Smooth muscle cell of the brain vasculature (primary cell): ENCODE measurements around the gene C22orf39.

ENCODE experiments used
- DNase-seq: peaks from one replicate; pipeline ENCODE4 v3.0.0-alpha.2; 2012; ENCODE audit warnings: low read depth, low spot score

The C22orf39 gene

DNA sequence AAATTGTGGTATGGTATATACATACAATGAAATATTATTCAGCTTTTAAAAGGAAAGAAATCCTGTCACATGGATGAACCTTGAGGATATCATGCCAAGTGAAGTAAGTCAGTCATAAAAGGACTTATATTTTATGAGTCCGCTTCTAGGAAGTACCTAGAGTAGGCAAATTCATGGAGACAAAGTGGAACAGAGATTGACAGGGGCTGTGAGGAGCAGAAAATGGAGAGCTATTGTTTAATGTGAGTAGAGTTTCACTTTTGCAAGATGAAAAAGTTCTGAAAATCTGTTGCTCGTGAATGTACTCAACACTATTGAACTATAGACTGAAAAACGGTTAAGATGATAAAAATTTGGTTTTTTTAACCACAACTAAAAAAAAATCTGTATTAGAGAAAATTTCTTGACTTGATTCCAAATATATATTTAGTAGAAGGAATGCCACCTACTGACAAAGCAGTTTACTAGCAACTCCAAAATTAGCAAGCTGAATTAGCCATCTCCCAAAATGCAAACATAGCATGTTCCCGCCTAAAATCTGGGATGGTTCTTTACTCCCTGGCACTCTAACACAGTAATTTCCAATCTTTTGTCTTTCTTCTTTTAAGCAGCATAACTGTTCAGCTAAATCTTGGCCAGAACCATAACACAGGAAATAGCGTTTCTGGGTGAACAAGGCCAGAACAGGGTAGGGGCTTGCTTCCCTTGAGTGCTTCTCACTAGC is 30.0 kb upstream of the C22orf39 start:
- DNase-seq, result no peak

DNA sequence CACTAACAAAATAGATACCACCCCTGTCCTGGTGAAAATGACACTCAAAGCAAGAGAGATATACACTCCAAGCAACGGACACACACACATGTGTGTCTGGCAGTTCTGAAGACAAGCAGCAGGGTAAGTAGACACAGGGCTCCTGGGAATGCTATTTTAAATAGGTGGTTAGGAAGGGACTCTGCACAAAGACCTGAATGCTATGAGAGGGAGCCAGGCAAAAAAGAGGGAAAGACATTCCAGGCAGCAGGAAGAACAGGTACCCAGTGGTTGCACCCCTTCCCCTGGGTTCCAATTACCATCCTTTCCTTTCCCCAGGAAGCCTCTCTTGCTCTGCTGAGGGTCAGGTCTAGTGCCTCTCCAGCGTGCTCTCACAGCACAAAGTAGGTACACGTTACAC is 28.5 kb upstream of the C22orf39 start:
- DNase-seq, result no peak

DNA sequence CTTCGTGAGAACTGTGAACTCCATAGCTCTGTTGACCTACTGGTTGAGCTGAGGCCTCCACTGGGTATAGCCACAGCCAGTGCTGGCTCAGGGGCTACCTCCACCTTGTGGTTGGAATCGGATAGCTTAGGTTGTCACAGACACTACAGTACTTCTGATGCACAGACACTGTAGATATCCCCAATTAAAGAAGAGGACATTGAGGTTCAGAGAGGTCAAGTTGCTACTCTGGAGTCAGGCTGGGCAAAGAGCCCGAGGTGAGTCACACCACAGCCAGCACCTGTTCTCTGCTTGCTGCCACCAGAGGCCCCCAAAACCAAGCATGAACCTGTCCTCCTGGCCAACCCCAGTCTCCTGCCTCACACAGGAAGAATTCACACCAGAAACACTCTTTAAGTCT is 26.1 kb upstream of the C22orf39 start:
- no peak for DNase-seq

DNA sequence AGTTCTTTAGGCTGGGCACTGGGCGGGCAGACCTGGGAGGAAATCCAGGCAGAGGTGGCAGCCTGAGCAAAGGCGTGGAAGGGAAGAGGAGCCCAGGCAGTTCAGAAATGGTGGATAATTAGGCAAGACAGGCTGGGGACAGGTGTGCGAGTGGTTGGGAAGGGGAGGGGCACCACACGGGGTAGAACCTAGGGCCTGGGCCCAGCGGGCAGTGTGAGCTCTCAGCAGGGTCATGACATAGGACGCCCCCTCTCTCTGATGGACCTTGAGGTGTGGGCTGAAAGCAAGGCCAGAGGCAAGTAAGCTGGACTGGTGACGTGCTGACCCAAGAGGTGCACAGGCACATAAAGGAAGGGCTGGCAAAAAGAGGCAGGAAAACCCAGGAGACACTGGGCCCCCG is 24.7 kb upstream of the C22orf39 start:
- DNase-seq, result no peak

DNA sequence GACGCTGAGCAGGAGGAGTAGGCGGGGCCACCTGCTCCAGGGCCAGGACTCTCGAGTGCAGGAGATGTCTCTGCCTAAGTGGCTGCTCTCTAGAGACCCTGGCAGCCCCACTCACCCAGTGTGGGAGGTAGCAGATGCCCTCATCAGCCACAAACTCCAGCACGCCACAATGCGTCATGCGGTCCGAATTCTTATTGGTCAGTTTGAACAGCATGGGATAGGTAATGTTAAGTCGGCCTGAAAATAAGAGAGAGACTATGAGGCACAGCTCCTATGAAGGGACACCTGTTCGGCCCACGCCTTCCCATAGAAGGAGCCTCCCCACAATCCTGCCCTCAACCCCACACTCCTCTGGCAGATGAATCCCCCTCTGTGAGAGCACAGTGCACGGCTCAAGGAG is 24.1 kb upstream of the C22orf39 start:
- DNase-seq, result no peak

DNA sequence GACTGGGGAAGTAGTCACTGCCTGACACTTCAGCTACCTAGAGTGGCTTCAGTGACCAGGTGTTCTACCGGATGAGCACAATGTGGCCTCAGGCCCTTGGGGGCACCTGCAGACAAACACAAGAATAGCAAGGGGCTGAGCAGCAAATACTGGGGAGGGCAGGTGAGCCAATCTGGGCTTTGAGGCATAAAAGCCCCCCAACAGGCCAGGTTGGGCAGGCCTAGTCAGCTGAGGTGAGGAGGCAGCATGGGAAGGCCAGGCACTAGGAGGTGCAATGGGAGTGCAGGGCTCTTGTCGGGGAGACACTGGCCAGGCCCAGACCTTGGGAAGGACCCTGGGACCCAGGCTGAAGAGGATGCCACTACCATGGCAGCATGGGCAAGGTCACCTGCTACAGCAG is 22.5 kb upstream of the C22orf39 start:
- no peak for DNase-seq

DNA sequence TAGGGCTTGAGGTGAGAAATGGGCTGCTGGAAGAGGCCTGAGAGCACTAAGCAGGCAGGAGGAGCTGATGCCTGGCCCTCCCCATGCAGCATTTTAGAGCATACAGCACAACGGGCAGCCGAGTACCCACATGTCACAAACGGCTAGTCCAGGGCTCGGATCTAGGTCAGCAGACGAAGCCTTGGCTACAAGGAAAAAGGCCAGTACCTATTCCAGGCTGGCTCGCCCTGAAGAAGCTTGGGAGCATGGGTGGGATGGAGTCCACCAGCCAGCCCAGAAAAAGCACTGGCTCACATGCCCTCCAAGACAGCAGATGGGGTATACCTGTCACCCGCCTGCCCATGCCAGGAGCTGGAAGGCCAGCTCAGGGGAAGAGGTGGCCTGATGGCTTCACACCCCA is 21.9 kb upstream of the C22orf39 start:
- no peak for DNase-seq

DNA sequence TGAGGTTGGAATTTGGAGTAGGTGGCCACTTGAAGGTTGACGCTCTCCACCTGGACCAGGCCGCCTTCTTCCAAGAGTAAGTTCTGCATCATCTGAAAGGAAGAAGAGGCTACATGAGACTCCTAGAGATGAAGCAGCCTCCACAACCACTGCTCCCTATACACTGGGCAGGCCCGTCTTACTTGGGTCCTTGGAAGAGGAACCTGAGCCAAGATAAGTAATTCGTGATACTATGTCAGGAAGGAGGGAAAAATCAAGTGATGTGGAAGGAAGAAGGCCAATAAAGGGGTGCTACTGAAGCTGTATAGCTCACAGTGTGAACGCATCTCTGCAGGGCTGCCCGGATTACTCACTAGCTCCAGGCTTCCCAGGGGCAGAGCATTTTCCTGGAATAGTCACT is 20.4 kb upstream of the C22orf39 start:
- no peak for DNase-seq

DNA sequence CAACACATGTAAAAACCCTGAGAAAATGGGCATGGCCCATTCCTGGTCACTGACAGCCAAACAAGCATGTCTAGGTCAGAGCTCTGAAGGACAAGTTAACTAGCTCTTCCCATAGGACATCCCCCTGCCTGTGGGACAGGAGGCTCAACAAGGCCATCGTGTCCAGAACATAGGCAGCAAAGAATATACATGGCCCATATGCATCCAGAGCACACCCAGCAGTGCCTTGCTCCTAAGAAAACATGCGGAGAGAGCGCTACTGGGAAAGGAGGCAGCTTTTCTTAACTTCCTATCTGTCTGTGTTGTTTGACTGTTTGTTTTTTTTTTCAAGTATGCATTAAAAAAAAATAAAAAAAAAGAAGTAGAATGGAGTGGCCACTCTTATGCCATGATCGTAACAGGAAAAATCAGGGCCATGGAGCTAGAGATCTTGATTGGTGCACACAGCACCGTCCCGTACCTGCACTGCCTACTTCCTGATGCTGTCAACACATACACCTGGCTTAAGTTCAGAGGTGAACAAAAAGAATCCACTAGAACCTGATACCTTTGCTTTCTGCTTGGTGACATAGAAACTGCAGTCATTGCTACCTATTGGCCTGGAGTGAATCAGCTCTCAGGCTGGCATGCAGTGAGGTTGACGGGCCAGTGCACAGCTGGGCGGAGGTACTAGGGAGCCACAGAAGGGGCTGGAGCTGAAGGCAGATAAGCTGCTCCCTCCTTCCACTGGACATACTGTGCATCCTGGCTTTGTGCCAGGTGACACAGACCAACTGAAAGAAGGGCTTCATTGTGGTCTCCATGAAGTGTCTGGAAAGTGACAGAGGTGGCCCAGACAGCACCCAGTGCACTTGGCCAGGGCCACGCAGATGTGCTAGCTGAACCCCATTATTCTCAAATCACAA is 19.6 kb upstream of the C22orf39 start:
- no peak for DNase-seq

DNA sequence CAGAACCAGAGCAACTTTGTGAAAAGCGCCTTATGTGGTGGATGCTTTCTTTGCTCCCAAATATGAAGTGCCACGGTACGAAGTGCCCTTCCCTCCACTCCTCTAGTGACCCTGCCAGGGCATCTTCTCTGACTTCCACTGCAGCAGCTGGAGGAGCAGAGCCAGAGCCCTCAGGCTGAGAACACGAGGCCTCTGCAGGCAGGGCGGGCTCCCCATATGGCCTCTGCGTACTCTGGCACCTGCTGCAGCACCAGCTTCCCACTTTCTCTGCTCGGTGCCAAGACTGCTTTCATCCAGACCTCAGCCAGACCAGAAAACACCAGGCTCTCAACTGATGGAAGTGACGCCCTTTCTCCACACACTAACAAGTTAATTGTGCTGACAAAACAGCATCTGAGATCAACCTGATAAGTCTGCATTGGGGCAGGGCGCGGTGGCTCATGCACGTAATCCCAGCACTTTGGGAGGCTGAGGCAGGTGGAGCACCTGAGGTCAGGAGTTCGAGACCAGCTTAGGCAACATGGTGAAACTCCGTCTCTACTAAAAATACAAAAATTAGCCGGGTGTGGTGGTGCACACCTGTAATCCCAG is 18.7 kb upstream of the C22orf39 start:
- no peak for DNase-seq

DNA sequence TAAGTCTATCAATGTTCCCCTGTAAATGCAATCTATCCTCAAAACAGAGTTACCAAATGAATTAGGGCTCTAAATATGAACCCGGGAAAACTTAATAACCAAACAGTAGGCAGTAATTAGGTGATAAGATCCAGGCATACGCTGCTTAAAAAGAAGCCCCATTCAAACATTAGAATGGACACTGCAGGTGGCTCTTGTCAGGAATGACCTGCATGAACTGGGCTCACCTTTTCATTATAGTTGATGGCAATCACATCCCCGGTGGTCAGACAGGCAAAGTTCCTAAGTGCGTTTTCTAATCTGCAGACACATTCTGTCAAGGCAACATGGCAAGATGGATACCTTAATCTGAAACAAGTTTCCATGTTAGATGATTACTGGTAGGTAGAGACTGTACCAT is 17.5 kb upstream of the C22orf39 start:
- no peak for DNase-seq

DNA sequence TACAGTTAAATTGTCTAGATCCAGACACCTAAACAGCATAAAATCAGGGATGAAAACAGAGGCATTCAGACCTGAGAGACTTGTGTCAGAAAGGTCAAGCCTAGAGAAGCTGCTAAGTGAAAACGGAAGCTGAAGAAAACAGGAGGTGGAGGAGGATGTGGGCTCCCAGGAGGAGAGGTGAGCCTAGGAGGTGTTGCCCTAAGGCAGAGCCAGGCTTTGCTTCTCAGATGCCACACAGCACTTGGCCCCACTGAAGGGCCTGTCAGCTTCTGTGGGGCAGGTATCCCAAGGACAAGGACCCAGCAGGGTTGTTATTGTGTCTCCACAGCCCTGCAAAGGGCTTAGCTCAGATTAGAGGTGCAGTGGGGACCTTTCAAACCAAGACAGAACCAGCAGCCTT is 17.0 kb upstream of the C22orf39 start:
- no peak for DNase-seq

DNA sequence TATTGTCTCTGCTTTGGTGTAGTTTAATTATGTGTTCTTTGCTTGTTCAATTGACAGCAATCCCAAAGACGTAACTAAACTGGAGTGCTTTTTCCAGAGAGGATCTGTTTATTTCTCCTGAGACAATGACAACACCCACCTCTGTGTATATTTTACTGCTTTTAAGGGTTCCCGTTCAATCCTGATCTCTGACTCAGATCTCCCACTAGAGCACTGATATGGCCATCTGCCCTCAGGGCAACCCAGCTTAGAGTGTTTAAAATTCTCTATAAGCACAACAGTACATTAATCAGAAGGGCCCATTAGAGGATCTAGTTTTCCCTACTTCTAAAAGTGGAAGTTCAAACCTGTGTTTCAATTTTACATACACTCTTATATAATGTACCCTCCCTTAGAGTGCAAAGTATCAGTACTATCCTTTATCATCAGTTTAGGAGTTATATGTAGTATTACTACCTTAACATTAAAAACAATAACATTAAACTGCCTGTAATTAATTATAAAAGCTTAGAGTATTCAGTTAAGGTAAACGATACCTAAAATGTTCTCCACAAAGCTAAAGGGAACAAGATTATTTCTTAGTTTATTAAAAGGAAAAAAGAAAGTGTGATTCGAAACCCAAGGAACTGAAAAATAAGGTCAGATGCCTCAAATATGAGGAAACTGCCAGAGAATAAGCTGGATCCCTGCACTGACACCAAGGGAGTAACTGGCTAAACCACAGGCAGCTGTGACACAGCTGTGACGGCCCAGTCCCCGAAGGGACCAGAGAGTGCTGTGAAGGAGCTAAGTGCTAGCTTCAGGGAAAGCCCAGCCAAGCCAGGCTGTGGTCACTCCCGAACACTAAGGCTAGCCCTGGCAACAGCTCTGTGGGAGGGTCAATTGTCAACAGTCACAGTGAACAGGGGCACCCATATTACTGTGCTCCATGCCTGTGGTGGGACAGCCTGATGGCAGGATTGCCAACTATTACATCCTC is 16.3 kb upstream of the C22orf39 start:
- no peak for DNase-seq

DNA sequence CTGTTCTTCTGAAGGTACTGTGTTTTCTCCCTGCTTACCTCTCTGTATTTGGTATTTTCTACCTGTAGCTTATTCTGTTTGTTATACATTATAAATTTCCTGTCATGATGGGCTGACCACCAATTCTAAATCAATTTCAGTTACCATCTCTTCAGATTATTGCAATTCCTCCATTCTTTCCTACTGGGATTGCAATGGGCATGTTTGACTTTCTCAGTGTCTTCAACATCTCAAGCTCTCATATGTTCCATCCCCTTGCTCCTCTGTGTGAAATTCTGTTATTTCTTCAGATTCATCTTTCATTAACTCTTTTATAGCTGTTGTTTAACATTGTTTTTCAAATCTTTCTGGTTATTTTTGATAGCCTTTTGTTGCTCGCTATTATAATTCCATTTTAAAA is 15.5 kb upstream of the C22orf39 start:
- no peak for DNase-seq

DNA sequence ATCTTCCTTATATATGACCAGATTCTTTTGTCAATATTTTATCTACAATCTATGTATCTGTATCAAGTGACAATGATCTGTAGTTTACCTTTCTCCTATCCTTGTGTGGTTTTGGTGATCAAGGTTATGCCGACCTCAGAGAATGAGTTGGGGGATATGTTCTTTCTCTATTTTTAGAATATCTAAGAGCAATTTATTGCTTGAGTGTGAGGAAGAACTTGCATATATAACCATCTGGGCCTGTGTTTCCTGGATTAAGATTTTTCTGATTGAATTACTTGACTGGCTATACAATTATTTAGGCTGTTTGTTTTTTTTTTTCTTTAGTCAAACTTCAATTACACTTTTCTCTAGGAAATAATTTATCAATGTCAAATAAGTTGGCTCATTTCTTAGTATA is 14.0 kb upstream of the C22orf39 start:
- no peak for DNase-seq

DNA sequence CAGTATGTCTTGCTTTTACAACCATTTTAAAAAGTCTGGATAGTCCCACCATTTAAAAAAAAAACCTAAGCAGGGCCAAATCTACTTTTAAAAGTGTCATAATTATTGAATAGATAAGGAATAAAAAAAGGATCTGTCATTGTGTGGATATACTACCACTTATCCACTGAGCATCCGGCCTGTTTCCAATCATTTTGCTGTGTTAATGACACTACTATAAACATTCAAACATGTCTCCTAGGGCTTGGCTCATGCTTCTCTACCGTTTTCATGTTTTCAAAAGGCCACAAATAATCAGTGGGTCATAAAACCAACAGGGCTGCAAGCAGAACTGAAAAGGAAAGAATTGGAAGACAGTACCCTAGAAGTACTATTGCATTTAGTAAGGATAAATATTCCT is 12.5 kb upstream of the C22orf39 start:
- DNase-seq, result no peak

DNA sequence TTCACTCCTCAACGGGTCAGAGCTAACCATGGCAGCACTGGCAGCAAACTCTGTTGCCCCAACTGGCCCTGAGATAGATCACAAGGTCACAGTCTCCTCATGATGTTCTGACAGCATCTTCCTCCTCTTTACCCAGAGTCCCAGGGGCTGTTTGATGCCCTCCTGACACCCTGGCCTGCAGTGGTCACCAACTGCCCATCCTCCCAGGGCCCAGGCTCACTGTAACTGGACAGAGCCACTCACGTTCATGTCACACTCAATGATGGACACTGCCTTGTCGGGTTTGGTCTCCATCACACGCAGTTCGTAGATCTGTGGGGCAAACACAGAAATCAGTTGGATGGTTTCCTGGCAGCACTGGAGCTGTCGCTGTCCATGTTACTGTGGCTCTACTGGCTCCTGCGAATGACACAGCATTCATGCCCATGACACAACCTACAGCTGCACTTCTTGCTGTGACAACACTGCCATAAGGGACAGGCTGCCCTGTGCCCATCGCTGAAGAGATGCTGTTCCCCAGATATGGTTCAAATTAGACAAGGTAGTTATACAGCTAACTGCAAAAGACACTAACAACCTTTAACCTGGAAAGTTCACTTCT is 10.4 kb upstream of the C22orf39 start:
- DNase-seq, result no peak

DNA sequence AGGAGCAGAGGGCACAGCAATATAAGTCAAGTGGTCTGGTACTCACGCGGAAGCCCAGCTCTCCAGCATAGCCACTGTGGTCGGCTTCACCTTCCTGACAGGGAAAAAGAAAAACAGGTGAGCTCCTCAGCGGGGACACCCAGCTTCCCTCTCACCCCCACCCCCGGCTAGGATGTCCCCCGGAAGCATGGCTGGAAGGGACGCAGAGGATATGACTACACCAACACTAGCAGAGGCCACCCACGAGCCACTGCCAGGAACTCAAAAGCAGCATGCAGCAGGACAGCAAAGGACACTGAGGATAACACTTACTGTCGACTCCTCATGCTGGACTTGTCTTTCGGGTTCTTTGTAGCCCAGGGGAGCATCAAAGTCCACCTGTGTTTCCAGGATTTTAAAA is 9.0 kb upstream of the C22orf39 start:
- no peak for DNase-seq

DNA sequence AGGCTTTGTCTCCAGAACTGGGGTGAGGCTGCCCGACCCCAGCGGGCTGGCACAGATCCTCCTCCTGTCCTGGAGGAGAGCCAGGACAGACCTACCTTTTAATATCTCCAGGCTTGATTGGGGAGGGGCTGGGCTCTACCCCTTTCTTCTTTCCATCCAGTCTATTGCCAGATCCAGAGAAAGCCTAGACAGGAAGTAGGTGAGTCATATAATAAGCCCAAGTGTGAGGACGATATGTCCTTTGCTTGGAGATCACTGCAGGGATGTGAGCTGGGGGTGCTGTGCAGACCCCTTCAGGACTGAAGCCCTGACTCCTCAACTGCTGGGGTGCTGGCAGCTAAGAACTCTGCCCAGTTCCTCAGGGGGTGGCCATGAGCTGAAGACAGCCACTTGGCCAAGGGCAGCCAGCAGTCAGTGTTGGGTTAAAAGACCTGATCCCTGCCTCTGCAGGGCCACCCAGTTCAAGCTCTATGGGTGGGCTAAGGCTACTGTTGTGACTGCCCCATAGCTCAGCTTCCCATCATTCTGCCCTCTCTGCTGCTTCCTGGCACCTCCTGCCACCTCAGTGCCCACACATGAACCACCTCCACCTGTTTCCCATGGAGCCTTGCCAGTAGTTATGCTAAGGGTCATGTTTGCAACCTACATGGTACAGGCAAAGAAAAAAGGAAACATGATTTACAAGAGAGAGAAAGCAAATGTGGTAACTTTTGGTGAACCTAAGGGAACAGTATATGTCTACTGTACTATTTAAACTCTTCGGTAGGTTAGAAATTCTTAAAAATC is 8.3 kb upstream of the C22orf39 start:
- no peak for DNase-seq

DNA sequence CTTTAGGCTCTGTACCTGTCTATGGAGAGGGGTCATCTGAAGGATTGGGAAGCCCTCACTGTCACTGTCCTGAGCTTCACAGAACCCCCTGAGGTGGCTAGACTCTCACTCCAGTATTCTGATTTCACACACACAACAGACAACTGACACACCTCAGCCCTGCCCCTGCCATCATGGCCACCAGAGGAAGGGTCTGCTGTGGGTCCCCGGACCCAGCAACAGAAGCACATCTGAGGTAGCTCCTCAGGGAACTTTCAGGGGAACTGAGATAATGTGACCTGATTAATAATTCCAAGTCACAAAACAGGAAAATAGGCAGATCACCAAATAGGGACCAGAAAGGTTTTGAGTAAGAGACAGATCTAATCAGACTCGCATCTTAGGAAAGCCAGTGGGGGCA is 7.5 kb upstream of the C22orf39 start:
- DNase-seq, result no peak
